Stimulated activated naive CD8-positive, alpha-beta T cell treated with anti-CD3 and anti-CD28 coated beads, Interleukin-15, amount 100 ng/mL, for 72 hours (primary cell): ENCODE data around the gene PGAM2.

Experiments used
- ATAC-seq: fragments of 150-1000 bp; cut with Tn5 transposase; 2 replicates; pipeline ENCODE4 v1.10.0; 2021; ENCODE audit warnings: mild to moderate bottlenecking, moderate library complexity
- DNase-seq, 2 donors: peaks; one replicate each; pipeline ENCODE4 v3.0.0; 2021 to 2022
- H3K27ac Mint-ChIP-seq, 2 donors: one replicate each; pipeline ENCODE4 v1.8.0; 2022; ENCODE audit warnings: mild to moderate bottlenecking in 2 of 2, mixed read lengths in 2 of 2, moderate library complexity in 2 of 2
- H3K27me3 Mint-ChIP-seq: one replicate; pipeline ENCODE4 v1.8.0; 2022; ENCODE audit warnings: mixed read lengths
- H3K4me1 Mint-ChIP-seq: one replicate; pipeline ENCODE4 v1.8.0; 2022; ENCODE audit warnings: mild to moderate bottlenecking, mixed read lengths
- H3K4me3 Mint-ChIP-seq, 2 donors: one replicate each; pipeline ENCODE4 v1.8.0; 2022; ENCODE audit warnings: mild to moderate bottlenecking in 2 of 2, mixed read lengths in 2 of 2, moderate library complexity in 1 of 2
- H3K9me3 Mint-ChIP-seq, 2 donors: one replicate each; pipeline ENCODE4 v1.8.0; 2022; ENCODE audit warnings: mixed read lengths in 2 of 2

PGAM2 gene

GRCh38 chr7:44066494-44067063 is 1.2 kb upstream of the PGAM2 start:
- no peak for DNase-seq
- no peaks in the 10 kb centered on the region for H3K27me3 Mint-ChIP-seq
- peak; percentile 13 for ATAC-seq
- no peak overlapping the region for H3K4me3 Mint-ChIP-seq
- H3K27ac Mint-ChIP-seq = peak overlapping the region in 1 of 2 donors; percentile 59
- peaks cover 39% of the 10 kb centered on the region for H3K4me1 Mint-ChIP-seq
- H3K9me3 Mint-ChIP-seq = no peaks in the 10 kb centered on the region

- Mint-ChIP-seq H3K27me3 (no peaks in the 10 kb centered on the region), H3K4me1 (peaks cover 39% of the 10 kb centered on the region), H3K9me3 (no peaks in the 10 kb centered on the region), H3K4me3 (no peak overlapping the region), H3K27ac (peak overlapping the region; percentile 19 to 80)
- ATAC-seq (peak; percentile 4), DNase-seq (no peak)
These were observed 719 bp upstream of the PGAM2 start for GRCh38 chr7:44066111-44066460.

- peak overlapping the region in 1 of 2 donors; percentile 55 for H3K27ac Mint-ChIP-seq
- H3K4me1 Mint-ChIP-seq = peaks cover 39% of the 10 kb centered on the region
- H3K9me3 Mint-ChIP-seq = no peaks in the 10 kb centered on the region
- peak overlapping the region in 1 of 2 donors; percentile 3 for H3K4me3 Mint-ChIP-seq
- no peaks in the 10 kb centered on the region for H3K27me3 Mint-ChIP-seq
- peak; percentile 5 for ATAC-seq
- no peak for DNase-seq
These were observed 456 bp downstream of the PGAM2 start for GRCh38 chr7:44064791-44065430.

- H3K4me1 Mint-ChIP-seq = peaks cover 43% of the 10 kb centered on the region
- H3K27ac Mint-ChIP-seq = peak overlapping the region in 1 of 2 donors; percentile 80
- no peaks in the 10 kb centered on the region for H3K27me3 Mint-ChIP-seq
- H3K9me3 Mint-ChIP-seq = no peaks in the 10 kb centered on the region
- ATAC-seq (no peak), DNase-seq (no peak)
- no peak overlapping the region for H3K4me3 Mint-ChIP-seq
These were observed 1.3 kb downstream of the PGAM2 start for GRCh38 chr7:44063894-44064651.

- no peak for DNase-seq
- Mint-ChIP-seq H3K27ac (peak overlapping the region in 1 of 2 donors; percentile 80), H3K27me3 (no peaks in the 10 kb centered on the region), H3K4me1 (peaks cover 45% of the 10 kb centered on the region), H3K9me3 (no peaks in the 10 kb centered on the region), H3K4me3 (no peak overlapping the region)
- ATAC-seq = no peak
These were observed 1.8 kb downstream of the PGAM2 start for GRCh38 chr7:44063547-44063893.

GRCh38 chr7:44062903-44063295 is 2.5 kb downstream of the PGAM2 start:
- no peak overlapping the region for H3K4me3 Mint-ChIP-seq
- DNase-seq (no peak), ATAC-seq (no peak)
- no peaks in the 10 kb centered on the region for H3K9me3 Mint-ChIP-seq
- peaks cover 45% of the 10 kb centered on the region for H3K4me1 Mint-ChIP-seq
- no peak overlapping the region for H3K27ac Mint-ChIP-seq
- H3K27me3 Mint-ChIP-seq = no peaks in the 10 kb centered on the region

GRCh38 chr7:44062180-44062902 is 3.0 kb downstream of the PGAM2 start:
- H3K4me3 Mint-ChIP-seq = no peak overlapping the region
- ATAC-seq (no peak), DNase-seq (no peak)
- H3K27me3 Mint-ChIP-seq = no peaks in the 10 kb centered on the region
- no peaks in the 10 kb centered on the region for H3K9me3 Mint-ChIP-seq
- peak overlapping the region in 1 of 2 donors; percentile 42 for H3K27ac Mint-ChIP-seq
- peaks cover 45% of the 10 kb centered on the region for H3K4me1 Mint-ChIP-seq

- peaks cover 48% of the 10 kb centered on the region for H3K4me1 Mint-ChIP-seq
- H3K9me3 Mint-ChIP-seq = no peaks in the 10 kb centered on the region
- ATAC-seq = no peak
- no peak for DNase-seq
- no peak overlapping the region for H3K27ac Mint-ChIP-seq
- no peak overlapping the region for H3K4me3 Mint-ChIP-seq
- no peaks in the 10 kb centered on the region for H3K27me3 Mint-ChIP-seq
These were observed 3.7 kb downstream of the PGAM2 start for GRCh38 chr7:44061645-44062179.

GRCh38 chr7:44060948-44061644 is 4.3 kb downstream of the PGAM2 start:
- ATAC-seq (no peak), DNase-seq (no peak)
- Mint-ChIP-seq H3K27me3 (no peaks in the 10 kb centered on the region), H3K9me3 (no peaks in the 10 kb centered on the region), H3K4me3 (no peak overlapping the region), H3K4me1 (peaks cover 44% of the 10 kb centered on the region), H3K27ac (no peak overlapping the region)

GRCh38 chr7:44060091-44060947 is 5.0 kb downstream of the PGAM2 start:
- Mint-ChIP-seq H3K27me3 (no peaks in the 10 kb centered on the region), H3K9me3 (no peaks in the 10 kb centered on the region), H3K27ac (peak overlapping the region in 1 of 2 donors; percentile 75), H3K4me3 (no peak overlapping the region), H3K4me1 (peaks cover 43% of the 10 kb centered on the region)
- ATAC-seq (no peak), DNase-seq (no peak)

GRCh38 chr7:44059219-44060090 is 5.9 kb downstream of the PGAM2 start:
- no peak for DNase-seq
- no peak overlapping the region for H3K4me3 Mint-ChIP-seq
- H3K4me1 Mint-ChIP-seq = peaks cover 37% of the 10 kb centered on the region
- no peaks in the 10 kb centered on the region for H3K27me3 Mint-ChIP-seq
- no peaks in the 10 kb centered on the region for H3K9me3 Mint-ChIP-seq
- peak overlapping the region in 1 of 2 donors; percentile 75 for H3K27ac Mint-ChIP-seq
- ATAC-seq = peak; percentile 48

GRCh38 chr7:44058759-44059218 is 6.6 kb downstream of the PGAM2 start:
- H3K9me3 Mint-ChIP-seq = no peaks in the 10 kb centered on the region
- H3K4me1 Mint-ChIP-seq = peaks cover 37% of the 10 kb centered on the region
- H3K27me3 Mint-ChIP-seq = no peaks in the 10 kb centered on the region
- peak overlapping the region; percentile 73 to 88 for H3K27ac Mint-ChIP-seq
- ATAC-seq = peak; percentile 3
- H3K4me3 Mint-ChIP-seq = peak overlapping the region in 1 of 2 donors; percentile 2
- no peak for DNase-seq

GRCh38 chr7:44057849-44058758 is 7.3 kb downstream of the PGAM2 start:
- peaks cover 37% of the 10 kb centered on the region for H3K4me1 Mint-ChIP-seq
- peak overlapping the region; percentile 73 to 88 for H3K27ac Mint-ChIP-seq
- peak overlapping the region in 1 of 2 donors; percentile 32 for H3K4me3 Mint-ChIP-seq
- DNase-seq (no peak), ATAC-seq (no peak)
- H3K9me3 Mint-ChIP-seq = no peaks in the 10 kb centered on the region
- no peaks in the 10 kb centered on the region for H3K27me3 Mint-ChIP-seq
